Thoracic aorta (tissue), 2 donors: ENCODE results near the gene ATG13. TPM values are rescaled to one million over a fixed set of nuclear protein-coding genes. Genes with fewer than 3 reads are reported as not detected.
"Not testable (repeated sequence)": the region's sequence is repeated elsewhere in the genome, so short reads cannot be mapped to it uniquely, and the experiment has no call there.

Experiments
- ATAC-seq: fragments of 150-250 bp; one replicate; pipeline ENCODE4 v1.8.0; 2017; ENCODE audit warnings: low read depth; ENCODE audit not compliant: insufficient number of reproducible peaks, low FRiP score
- DNase-seq: peaks from one replicate; pipeline ENCODE4 v3.0.0-alpha.2; 2020; ENCODE audit warnings: low spot score
- H3K27ac ChIP-seq, 2 donors: fragments of 200-600 bp; sonication (generic); 1 replicate in 1 of 2; 2 replicates in 1 of 2; pipeline ENCODE4 v1.5.1; 2016; ENCODE audit warnings: mild to moderate bottlenecking in 2 of 2, moderate library complexity in 2 of 2
- H3K27me3 ChIP-seq: fragments of 200-600 bp; sonication (generic); replicated peaks from 2 replicates; pipeline ENCODE4 v1.6.0; 2016; ENCODE audit warnings: mild to moderate bottlenecking; ENCODE audit not compliant: insufficient read depth
- H3K36me3 ChIP-seq: fragments of 200-600 bp; sonication (generic); one replicate; pipeline ENCODE4 v1.5.1; 2016
- H3K4me1 ChIP-seq, 2 donors: fragments of 200-600 bp; sonication (generic); 1 replicate in 1 of 2; 2 replicates in 1 of 2; pipeline versions ENCODE4 v1.5.1 to v1.6.0; 2016; ENCODE audit warnings: low read depth in 2 of 2, mild to moderate bottlenecking in 1 of 2; ENCODE audit not compliant: control insufficient read depth in 1 of 2
- H3K4me3 ChIP-seq: fragments of 200-600 bp; sonication (generic); 2 replicates; pipeline ENCODE4 v1.5.1; 2016; ENCODE audit warnings: mild to moderate bottlenecking
- H3K9me3 ChIP-seq: fragments of 200-600 bp; sonication (generic); 2 replicates; pipeline ENCODE4 v1.5.1; 2016
- total RNA-seq, 2 donors: library from RNA; depleted of rRNA; stranded (reverse); fragments of >200 nt; gene quantifications; one replicate each; pipeline versions ENCODE4 v1.1.0 to v1.2.3, GENCODE V29; 2016
- TF ChIP-seq, protein P1 (sequence below): fragments of 200-600 bp; sonication (generic); IDR thresholded peaks from one replicate; pipeline ENCODE4 v1.5.1; 2019; ENCODE audit warnings: antibody characterized with exemption

The ATG13 gene
- total RNA-seq, 2 donors from 2014 or later: 121 to 144 TPM

DNA sequence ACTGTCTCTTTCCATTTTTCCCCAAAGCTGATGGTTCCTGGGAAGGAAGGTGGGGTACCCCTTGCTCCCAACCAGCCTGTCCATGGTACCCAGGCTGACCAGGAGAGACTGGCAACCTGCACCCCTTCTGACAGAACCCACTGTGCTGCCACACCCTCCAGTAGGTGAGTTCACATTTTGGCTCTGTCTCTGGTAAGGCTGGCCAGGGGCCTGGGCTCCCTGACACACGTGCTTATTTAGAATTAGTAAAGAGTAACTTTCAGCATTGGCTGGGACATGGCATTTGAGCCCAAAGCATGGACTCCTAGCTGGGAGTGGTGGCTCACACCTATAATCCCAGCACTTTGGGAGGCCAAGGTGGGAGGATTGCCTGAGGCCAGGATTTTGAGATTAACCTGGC lies 48.0 kb downstream of the ATG13 start:
- DNase-seq (no peak), ATAC-seq (no peak)

DNA sequence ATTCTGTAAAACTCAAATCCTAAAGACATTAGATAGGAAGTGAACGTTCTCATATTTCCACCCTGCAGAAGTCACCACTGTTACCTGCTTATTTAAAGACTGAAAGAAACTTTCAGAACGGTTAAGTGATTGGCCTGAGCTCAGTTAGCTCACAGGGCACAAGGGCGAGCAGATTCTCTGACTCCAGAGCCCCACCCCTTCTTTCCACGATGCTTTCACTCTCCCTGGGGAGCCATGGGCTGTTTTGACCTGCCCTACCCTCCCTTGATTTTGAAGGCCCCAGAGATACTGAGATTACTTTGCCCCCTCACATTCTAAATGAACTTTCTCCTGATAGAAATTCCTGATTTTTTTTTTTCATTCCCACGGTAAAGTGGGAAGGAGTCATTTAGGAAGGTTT lies 49.2 kb downstream of the ATG13 start:
- TF ChIP-seq, protein P1, sequence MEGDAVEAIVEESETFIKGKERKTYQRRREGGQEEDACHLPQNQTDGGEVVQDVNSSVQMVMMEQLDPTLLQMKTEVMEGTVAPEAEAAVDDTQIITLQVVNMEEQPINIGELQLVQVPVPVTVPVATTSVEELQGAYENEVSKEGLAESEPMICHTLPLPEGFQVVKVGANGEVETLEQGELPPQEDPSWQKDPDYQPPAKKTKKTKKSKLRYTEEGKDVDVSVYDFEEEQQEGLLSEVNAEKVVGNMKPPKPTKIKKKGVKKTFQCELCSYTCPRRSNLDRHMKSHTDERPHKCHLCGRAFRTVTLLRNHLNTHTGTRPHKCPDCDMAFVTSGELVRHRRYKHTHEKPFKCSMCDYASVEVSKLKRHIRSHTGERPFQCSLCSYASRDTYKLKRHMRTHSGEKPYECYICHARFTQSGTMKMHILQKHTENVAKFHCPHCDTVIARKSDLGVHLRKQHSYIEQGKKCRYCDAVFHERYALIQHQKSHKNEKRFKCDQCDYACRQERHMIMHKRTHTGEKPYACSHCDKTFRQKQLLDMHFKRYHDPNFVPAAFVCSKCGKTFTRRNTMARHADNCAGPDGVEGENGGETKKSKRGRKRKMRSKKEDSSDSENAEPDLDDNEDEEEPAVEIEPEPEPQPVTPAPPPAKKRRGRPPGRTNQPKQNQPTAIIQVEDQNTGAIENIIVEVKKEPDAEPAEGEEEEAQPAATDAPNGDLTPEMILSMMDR: no peak
- Histone ChIP-seq H3K4me3 (no peak overlapping the region), H3K27me3 (no peaks in the 10 kb centered on the region), H3K27ac (peak overlapping the region; percentile 43 to 68), H3K9me3 (no peaks in the 10 kb centered on the region), H3K4me1 (peaks cover 11 to 23% of the 10 kb centered on the region in 2 donors), H3K36me3 (peaks cover 48% of the 10 kb centered on the region)
- DNase-seq (no peak), ATAC-seq (no peak)

More for the DNA sequence above, 48.0 kb downstream of the ATG13 start:
- H3K27me3 ChIP-seq: no peaks in the 10 kb centered on the region
- peaks cover 42% of the 10 kb centered on the region for H3K36me3 ChIP-seq
- H3K9me3 ChIP-seq: no peaks in the 10 kb centered on the region
- TF ChIP-seq, protein P1: no peak
- peaks cover 11 to 23% of the 10 kb centered on the region in 2 donors for H3K4me1 ChIP-seq
- H3K27ac ChIP-seq: peak overlapping the region; percentile 15 to 32
- H3K4me3 ChIP-seq: no peak overlapping the region

DNA sequence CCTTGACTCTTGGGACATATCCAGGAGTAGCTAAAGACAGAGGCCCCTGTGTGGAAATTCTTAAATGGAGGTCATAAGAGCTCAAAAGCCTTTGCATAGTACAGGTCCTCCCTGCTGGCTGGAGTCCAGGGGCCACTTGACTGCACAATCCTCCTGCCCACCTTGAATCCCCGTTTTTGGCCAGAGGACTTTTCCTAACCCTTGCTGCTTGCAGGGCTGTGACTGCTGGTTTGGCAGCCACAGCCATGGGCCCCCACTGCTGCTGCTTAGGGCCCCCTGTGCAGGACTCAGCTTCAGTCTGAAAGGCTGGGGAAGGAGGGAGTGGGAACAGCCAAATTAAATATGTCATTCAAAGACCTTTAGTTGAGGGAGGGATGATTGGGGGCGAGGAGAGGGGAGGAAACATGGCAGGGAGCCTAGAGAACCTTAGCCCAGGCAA lies 49.7 kb downstream of the ATG13 start:
- H3K4me3 ChIP-seq: no peak overlapping the region
- H3K27ac ChIP-seq: peak overlapping the region; percentile 43 to 68
- H3K27me3 ChIP-seq: no peaks in the 10 kb centered on the region
- no peak for ATAC-seq
- TF ChIP-seq, protein P1: no peak
- peaks cover 52% of the 10 kb centered on the region for H3K36me3 ChIP-seq
- no peaks in the 10 kb centered on the region for H3K9me3 ChIP-seq
- DNase-seq: no peak
- H3K4me1 ChIP-seq: peaks cover 11 to 23% of the 10 kb centered on the region in 2 donors

DNA sequence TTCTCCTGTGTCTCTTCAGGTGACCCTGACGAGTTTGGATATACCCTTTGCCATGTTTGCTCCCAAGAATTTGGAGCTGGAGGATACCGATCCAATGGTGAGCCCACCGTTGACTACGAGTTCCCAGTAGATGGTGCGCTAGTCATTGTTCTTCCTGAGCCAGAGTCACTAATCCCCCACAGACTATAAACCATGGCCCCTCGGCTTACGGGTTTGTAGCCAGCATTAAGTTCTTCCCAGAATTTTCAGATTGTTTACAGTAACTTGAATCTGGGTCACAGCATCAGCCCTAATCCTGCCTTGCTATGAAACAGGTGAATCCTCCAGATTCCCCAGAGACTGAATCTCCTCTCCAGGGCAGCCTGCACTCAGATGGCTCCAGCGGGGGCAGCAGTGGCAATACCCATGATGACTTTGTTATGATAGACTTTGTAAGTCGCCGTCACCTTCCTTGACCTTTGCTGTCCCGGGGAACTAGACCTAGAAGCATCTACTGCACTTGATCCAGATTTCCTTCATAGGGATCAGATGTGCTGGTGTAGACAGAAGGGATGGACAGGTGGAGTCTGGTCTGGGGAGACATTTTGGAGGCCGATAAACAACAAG lies 51.2 kb downstream of the ATG13 start:
- no peak overlapping the region for H3K27ac ChIP-seq
- no peaks in the 10 kb centered on the region for H3K27me3 ChIP-seq
- H3K4me3 ChIP-seq: no peak overlapping the region
- H3K9me3 ChIP-seq: no peaks in the 10 kb centered on the region
- peaks cover 64% of the 10 kb centered on the region for H3K36me3 ChIP-seq
- no peak for DNase-seq
- TF ChIP-seq, protein P1: no peak
- no peak for ATAC-seq
- peaks cover 11 to 28% of the 10 kb centered on the region in 2 donors for H3K4me1 ChIP-seq

DNA sequence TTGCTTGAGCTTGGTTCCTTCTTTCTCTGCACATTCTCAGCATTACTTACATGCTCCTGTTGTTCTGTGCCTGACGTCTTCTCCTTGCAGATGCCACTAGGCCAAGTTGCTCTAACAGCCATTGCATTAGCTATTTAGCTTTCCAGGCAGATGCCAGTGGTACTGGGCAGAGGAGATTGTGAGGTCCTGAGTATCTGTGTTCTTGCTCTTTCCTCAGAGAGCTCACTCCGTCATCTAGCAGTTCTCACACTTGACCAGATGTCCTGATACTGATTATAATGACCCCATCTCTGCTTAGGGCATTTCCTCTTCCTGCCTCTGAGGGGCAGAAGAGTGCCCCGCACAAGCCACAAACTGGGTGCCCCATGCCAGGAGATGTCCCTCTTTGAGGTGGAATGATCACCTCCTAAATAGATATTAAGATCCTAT lies 52.4 kb downstream of the ATG13 start:
- Histone ChIP-seq H3K4me1 (peaks cover 11 to 34% of the 10 kb centered on the region in 2 donors), H3K27ac (no peak overlapping the region), H3K36me3 (peaks cover 58% of the 10 kb centered on the region), H3K9me3 (no peaks in the 10 kb centered on the region), H3K27me3 (no peaks in the 10 kb centered on the region), H3K4me3 (no peak overlapping the region)
- TF ChIP-seq, protein P1: no peak
- no peak for ATAC-seq
- DNase-seq: no peak

DNA sequence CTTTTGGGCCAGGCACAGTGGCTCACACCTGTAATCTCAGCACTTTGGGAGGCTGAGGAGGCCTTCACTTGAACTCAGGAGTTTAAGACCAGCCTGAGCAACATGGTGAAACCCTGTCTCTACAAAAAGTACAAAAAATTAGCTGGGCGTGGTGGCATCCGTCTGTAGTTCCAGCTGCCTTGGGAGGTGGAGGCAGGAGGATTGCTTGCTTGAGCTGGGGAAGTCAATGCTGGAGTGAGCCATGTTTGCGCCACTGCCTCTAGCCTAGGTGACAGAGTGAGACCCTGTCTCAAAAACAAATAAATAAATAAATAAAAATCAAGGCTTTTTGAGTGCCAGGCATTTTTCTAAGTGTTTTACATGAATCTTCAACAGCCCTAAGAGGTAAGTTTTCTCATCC lies 53.2 kb downstream of the ATG13 start:
- ATAC-seq, H3K27me3 ChIP-seq, H3K27ac ChIP-seq, DNase-seq, H3K9me3 ChIP-seq, H3K4me3 ChIP-seq: not testable (repeated sequence)
- peaks cover 16 to 42% of the 10 kb centered on the region in 2 donors for H3K4me1 ChIP-seq
- peaks cover 53% of the 10 kb centered on the region for H3K36me3 ChIP-seq
